ENCODE measurements around the gene PBX2. TPM values are rescaled to one million over a fixed set of nuclear protein-coding genes. Genes with fewer than 3 reads are reported as not detected.
"Not testable (repeated sequence)": the region's sequence is repeated elsewhere in the genome, so short reads cannot be mapped to it uniquely, and the experiment has no call there.

The PBX2 gene
- total RNA-seq, 1 donor from 2014 or later: 26.7 TPM

DNA sequence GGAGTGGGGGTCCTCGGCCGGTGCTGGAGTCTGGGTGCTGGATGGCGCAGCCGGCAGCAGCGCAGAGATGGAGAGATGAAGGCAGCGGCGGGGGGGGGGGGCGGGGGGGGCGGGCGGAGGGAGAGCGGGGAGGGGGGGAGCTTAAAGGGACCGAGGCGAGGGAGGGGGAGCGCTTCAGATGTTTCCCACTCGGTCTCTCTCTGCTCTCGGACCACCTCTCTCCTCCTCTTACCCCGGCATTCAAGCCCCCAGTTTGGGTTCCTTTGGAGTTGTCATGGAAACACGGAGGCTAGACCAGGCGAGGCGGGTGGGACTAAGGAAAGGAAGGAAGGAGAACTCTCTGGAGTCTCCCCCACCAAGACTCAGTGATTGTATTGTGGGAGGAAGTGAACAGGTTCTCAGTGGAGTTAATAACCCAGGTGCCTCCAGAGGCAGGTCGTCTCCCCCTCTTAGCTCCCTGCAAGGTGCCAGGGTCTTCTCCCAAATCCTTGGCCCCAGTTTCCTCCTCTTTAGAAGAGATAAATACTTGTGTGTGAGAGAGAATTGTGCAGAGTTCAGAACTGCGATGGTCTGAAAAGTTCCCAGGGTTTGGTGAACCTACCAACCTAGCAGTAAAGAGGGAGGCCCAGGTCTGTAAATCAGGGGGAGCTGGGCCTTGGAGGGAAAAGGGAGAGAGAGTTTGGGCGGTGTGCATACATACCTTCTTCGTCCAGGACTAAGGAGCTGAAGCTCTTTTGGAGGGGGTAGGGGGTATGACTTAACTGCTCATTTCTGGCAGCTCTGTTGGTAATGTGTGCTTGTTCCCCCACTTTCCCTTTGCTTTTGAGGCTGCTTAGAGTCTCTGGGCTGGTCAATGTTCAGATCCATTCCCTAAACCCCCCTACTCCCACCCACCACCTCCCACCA, 37.9 kb downstream of the PBX2 start, which contains the start of gene PRRT1:
PRRT1 (minus strand) TSS at position 77 of the 906 bp plus-strand sequence. CDS start 112 bp downstream, outside the sequence.
- no peak for DNase-seq (ENCODE audit: low spot score)
- no peak for ATAC-seq

DNA sequence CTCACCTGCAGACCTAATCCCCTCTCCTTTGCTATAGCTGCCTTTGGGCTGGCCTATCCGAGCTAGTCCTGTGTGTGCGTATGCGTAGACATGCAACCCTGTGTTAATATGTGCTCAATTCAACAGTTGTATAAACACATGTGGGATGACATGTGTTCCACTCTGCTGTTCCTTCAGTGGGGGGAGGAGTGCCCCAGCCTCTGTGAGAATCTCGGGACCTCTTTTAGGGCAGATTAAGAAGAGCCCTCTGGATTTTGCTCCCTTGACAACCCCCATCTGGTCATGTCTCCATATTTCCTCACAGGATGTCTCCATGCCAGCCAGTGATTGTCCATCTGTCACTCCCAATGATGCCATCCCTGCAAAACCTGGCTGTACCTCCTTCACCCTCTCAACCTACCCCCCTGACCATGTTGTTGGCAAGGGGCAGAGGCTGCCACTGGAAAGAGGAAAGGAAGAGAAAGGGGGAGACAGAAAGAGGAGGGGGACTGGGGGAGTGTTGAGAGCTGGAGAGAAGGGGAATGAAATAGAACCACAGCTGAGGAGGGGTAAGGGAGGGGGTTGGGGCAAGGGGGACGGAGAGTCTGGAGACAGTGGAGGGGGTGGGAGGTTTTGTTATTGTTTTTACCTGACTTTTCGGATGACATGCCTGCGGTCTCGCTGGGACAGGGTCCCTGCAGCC, 38.7 kb downstream of the PBX2 start:
- ATAC-seq: no peak
- no peak for DNase-seq (ENCODE audit: low spot score)

DNA sequence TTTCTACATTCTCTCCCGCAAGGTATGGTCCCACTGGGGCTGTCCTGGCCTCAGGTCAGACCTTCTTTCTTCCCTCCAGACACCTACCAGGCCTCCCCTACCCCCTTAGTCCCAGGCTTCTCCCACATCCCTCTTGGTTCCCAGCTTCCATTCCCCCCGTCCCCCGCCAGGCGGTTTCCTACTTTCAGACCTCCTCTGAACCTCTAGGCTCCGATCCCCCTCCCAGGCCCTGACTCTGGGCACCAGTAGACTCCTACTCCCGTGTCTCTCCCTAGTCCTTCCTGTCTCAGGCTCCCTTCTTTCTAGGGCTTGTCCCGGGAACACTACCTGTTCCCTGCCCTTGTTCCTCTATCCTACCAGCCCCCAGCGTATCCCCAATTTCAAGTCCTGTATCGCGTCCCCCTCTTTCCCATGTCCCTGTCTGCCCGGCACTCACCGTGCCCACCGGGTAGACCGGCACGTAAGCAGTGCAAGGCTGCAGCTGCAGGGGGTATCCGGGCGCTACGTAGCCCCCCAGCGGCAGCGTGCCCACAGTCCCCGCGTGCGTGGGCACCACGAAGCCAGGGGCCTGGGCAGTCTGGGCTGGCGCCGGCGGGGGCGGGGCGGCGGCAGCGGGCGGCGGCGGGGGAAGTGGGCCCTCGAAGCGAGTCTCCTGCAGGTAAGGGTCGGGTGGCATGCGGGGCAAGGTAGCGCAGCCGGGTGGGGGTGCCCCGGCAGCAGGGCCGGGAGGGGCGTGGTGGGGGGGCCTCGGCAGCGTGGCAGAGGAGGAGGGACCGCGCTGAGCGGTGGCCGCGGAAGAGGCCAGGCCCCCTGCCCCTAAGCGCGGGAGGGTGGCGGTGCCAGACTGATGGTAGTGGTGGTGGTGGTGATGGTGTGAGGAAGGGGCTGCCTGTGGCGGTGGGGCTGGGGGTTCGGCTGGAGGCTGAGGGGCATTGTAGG, 39.8 kb downstream of the PBX2 start:
- DNase-seq (ENCODE audit: low spot score): no peak
- no peak for ATAC-seq

DNA sequence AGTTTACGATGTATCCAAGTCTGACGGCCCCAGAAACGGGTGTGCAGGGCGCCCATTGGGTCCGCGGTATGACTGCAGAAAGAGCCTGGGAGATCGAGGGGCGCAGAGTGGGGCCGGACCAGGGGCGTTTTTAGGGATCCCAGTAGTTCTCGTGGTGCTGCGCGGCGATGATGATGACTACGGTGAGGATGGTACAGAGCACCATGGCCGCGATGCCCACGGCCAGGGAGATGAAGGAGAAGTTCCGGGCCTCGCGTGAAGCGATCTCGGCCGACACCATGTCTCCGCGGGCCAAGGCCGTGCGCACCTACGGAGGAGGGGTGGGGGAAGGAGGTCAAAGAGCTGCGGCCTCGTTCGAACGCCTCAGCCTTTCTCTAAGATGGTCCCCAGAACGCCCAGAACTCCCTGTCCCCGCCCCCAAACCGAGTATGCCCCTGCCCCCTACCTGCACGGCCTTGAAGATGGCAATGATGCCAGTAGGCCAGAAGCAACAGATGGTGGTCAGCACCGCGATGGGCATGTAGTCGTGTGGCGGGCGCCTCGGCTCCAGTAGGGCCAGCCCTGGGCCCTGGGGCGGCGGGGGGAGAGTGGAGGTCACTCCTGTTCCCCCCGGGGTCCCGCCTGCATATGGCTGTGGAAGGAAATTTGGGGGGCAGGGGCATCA, 40.8 kb downstream of the PBX2 start:
- DNase-seq (ENCODE audit: low spot score) (no peak), ATAC-seq (no peak)

DNA sequence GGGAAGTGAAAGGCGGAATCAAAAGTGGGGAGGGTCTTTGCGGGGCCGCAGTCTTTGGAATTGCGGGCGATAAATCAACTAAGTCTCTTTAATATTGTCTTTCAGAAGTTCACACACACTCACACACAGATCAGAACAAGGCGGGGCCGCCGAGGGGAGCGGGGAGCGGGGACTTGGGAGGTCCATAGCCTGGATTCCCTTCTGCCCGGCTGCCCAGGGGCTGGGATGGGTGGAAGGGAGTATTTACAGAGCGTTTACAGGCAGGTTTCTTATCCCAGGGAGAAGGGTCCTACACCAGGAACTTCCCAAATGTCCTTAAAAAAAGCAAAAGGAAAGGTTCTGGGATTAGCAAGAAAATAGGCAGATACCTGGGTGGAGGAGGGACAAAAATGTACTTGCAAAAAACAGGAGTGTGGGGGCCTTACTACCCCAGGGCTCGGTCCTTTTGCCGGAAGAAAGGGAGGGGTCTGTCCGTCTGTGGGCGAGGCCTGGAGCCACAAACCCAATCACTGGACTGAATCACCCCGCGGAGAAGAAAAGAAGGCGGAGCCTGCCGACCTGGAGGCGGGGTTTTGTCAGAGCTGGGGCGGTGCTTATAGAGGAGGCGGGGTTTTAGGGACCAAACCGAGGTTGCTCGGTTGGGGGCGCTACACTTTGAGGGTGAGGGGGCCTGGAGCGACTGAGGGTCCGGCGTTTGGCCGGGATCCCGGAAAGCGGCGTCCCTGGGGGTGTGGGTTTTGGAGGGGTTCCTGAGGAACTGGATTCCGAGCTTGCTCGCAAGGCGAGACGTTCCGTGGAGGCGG, 41.5 kb downstream of the PBX2 start:
- peak; percentile 68 for ATAC-seq

DNA sequence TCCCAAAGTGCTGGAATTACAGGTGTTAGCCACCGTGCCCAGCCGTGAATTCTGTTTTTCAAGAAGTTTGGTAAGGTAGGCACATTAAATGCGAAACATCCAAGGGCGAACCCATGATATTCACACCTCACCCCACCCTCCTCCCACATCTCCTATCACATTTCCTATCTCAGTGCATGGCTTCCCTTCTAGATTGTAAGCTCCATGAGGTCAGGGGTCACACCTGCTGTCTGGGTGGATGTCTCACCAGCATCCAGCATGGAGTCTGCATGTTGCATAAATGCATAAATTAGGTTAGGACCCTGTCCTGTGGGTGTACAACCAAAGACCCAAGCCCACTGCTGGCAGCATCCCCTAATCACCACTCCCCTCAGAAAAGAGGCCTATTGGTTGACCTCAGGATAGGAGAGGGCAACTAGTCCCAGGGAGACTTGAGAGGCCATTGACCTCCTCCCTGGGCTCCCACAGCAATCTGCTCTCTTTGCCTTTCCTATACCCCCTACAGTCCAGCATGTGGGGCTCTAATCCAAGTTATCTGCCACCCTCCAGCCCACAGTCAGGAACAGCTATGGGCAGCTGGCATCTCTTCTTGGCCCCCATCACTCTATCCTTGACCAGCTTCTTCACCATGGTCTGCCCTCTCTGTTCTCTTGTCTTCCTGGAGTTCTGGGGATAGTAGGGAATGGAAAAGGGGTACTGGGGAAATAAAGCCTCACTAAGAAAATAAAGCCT, 42.4 kb downstream of the PBX2 start:
- ATAC-seq (no peak), DNase-seq (ENCODE audit: low spot score) (no peak)

More for the DNA sequence above, 41.5 kb downstream of the PBX2 start:
- DNase-seq (ENCODE audit: low spot score): peak; percentile 60

DNA sequence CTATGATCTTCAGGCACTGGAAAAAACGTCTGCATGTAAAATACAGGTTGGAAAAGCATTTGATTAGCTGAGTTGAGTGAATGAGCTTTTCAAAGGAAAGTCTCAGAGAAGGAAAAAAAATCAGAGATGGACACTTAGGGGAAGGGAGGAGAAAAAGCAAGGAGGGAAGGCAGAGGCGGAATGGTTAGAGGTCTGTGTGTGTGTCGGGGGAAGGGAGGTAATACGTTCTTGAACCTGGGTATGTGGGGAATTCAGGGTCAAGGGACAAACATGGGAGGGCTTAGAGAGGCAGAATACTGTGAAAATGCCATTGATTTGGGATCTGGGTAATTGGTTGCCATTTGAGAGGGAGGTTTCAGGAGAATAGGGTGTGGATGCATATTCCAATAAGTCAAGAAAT, 43.3 kb downstream of the PBX2 start:
- no peak for DNase-seq (ENCODE audit: low spot score)
- no peak for ATAC-seq

DNA sequence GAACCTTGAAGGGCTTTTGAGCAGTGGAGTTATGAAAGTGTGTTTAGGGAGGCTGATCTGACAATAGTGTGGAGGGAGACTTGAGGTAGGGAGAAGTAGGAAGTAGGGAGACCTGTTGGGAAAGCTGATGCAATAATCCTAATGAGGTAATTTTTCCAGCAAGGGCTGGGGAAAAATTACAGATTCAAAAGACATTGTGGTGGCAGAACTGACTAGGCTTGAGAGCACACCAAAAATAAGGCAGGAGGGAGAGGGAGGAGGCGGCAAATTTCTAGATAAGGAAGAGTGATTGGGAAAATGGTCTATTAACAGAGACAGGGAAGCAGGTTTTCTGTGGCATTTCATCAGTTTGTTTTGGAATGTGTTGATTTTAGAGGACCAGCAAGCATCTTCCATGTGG, 43.7 kb downstream of the PBX2 start:
- ATAC-seq: no peak
- no peak for DNase-seq (ENCODE audit: low spot score)

DNA sequence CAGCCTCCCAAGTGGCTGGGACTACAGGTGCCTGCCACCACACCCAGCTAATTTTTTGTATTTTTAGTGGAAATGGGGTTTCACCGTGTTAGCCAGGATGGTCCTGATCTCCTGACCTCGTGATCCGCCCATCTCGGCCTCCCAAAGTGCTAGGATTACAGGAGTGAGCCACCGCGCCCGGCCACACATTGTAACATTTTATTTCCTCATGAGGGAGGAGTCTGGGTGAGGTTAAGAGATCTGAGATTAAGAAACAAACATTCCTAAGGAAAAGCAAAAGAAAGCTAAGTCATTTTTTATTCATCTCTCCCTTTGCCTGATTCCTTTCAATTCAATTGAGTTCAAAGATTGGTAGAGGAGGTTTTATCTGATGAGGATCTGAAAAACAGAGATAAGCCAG, 45.8 kb downstream of the PBX2 start:
- DNase-seq (ENCODE audit: low spot score); ATAC-seq: not testable (repeated sequence)

DNA sequence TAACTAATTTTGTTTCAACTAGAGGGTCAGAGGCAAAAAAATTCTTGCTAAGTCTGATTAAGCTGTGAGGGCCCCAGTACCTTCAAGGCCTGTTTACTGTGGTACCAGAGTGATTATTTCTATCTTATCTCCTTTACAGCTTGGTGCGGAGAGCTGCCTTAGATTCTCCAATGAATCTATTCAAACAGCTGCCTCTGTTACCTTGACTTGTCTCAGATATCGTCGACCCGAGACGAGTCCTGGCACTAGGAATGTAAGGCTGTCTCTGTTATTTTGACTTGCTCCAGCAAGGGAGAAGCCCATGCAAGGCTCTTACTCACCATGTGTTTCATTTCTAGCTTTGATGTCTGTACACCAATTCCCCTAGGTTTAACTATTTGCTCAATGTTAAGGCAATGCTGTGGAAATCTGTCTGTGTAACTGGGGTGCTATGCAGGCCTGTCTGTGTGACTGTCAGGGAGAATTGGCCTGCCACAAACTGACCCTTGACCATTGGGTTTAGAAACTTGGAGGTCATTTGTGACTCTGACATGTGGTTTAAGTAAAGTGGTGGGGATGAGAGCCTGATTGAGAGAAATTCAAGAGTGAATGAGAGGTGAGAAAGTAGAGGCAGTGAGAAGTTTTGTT, 49.5 kb downstream of the PBX2 start:
- ATAC-seq: peak; percentile 70
- no peak for DNase-seq (ENCODE audit: low spot score)

DNA sequence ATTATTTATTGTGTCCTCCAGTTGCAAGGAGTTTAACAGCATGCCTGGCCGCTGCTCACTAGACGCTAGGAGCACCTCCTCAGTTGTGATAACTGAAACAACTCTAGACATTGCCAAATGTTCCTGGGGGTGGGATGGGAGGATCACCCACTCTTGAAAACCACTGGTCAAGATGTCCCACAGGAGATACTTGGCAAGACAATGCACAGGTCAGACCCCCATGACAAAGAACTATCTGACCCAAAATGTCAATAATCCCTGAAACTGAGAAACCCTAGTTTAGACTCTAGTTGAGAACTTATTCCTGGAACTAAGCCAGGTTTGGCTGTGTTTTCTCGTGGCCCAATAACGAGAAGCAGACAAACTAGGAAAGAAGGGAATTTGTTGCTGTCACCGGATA, 50.4 kb downstream of the PBX2 start:
- ATAC-seq: no peak
- DNase-seq (ENCODE audit: low spot score): no peak

DNA sequence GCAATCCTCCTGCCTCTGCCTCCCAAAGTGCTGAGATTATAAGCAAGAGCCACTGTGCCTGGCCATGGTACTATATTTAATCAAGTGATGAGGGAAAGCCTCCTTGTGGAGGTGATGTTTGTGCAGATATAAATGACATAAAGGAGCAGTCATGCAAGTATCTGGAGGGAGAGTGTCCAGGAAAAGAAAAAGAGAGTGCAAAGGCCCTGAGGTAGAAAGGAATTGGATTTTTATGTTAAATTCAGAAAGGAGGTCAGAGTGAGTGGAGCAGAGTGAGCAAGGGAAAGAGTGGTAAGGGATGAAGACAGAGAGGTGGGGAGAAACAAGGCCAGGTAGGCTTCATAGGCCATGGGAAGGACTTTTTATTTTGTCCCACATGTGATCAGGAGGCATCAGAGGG, 52.5 kb downstream of the PBX2 start:
- ATAC-seq (no peak), DNase-seq (ENCODE audit: low spot score) (no peak)

Other genes starting within 250 kb of the PBX2 start
- gene CFB, start 244.1 kb downstream of the PBX2 start, total RNA-seq: 1,916 TPM
- 15.3 TPM for gene NELFE, start 231.2 kb downstream of the PBX2 start, total RNA-seq
- 50.2 TPM for gene SKIC2, start 231.0 kb downstream of the PBX2 start, total RNA-seq
- 15.5 TPM for gene DXO, start 218.1 kb downstream of the PBX2 start, total RNA-seq
- 2,044 TPM for gene C4A, start 208.1 kb downstream of the PBX2 start, total RNA-seq
- gene C4B, start 175.4 kb downstream of the PBX2 start, total RNA-seq: 2,468 TPM
- 9.0 TPM for gene CYP21A2, start 151.8 kb downstream of the PBX2 start, total RNA-seq
- gene TNXB, start 80.9 kb downstream of the PBX2 start, total RNA-seq: 13.7 TPM
- gene ATF6B, start 62.0 kb downstream of the PBX2 start, total RNA-seq: 31.7 TPM
- gene FKBPL, start 59.9 kb downstream of the PBX2 start, total RNA-seq: 2.2 TPM
- 0.38 TPM for gene PRRT1, start 38.3 kb downstream of the PBX2 start, total RNA-seq
- 15.6 TPM for gene PPT2, start 36.1 kb downstream of the PBX2 start, total RNA-seq
- 6.3 TPM for gene EGFL8, start 25.6 kb downstream of the PBX2 start, total RNA-seq
- gene AGPAT1, start 14.1 kb downstream of the PBX2 start, total RNA-seq: 32.4 TPM
- gene RNF5, start 11.8 kb downstream of the PBX2 start, total RNA-seq: 57.3 TPM
- gene AGER, start 5.9 kb downstream of the PBX2 start, total RNA-seq: 6.0 TPM
- 5.1 TPM for gene GPSM3, start 2.4 kb upstream of the PBX2 start, total RNA-seq
- 9.6 TPM for gene NOTCH4, start 33.9 kb upstream of the PBX2 start, total RNA-seq
- gene TSBP1, start 181.7 kb upstream of the PBX2 start, total RNA-seq: not detected
- gene BTNL2, start 217.0 kb upstream of the PBX2 start, total RNA-seq: not detected
- 24.4 TPM for gene HLA-DRA, start 249.7 kb upstream of the PBX2 start, total RNA-seq